Lower leg skin (tissue), 3 donors: ENCODE data around the gene CSF1R.

Source experiments
- CTCF ChIP-seq, 3 donors: fragments of 450-650 bp; IDR thresholded peaks; one replicate each; pipeline ENCODE4 v1.5.1; 2016; ENCODE audit warnings: antibody characterized with exemption in 3 of 3, mild to moderate bottlenecking in 3 of 3, moderate library complexity in 2 of 3
- POLR2A ChIP-seq, 2 donors: fragments of 450-650 bp; IDR thresholded peaks; one replicate each; pipeline ENCODE4 v1.6.1; 2016 to 2017; ENCODE audit warnings: antibody characterized with exemption in 2 of 2, mild to moderate bottlenecking in 1 of 2, moderate library complexity in 1 of 2

- TF ChIP-seq CTCF (IDR thresholded peaks at IDR 0.05) (no peak), POLR2A (IDR thresholded peaks at IDR 0.05) (no peak)
These were observed 19.4 kb downstream of the CSF1R start for GRCh38 chr5:150066901-150067396.
